ENCODE measurements around the gene OOSP4A. TPM values are rescaled to one million over a fixed set of nuclear protein-coding genes. Genes with fewer than 3 reads are reported as not detected.
A peak's percentile ranks its signal among the peaks of the same experiment; 100 is the strongest.

The OOSP4A gene
- total RNA-seq, result not detected
- not detected for polyA plus RNA-seq

DNA sequence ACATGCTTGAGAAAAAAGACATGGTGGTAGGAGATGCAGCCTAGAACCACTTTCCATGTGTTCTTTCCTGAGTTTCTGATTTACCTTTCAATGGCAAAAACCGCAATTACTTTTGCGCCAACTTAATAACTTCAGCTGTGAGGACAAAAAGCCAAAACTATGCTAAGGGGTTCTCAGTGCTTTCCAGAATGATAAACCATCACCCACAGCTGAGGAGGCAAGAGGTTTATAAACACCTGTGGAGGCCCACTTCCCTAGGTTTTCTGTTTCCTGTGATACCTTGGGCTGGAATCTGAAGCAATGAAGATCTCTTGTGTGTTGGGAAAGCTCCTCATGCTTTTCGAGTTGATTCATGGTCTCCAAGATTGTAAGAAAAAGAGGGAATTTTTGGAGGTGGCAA, at the start of gene OOSP4A:
TSS of gene OOSP4A (plus strand) at position 301 of the 400 bp plus-strand sequence. CDS start at position 301, 0 bp downstream.
- no peak for DNase-seq
- CTCF ChIA-PET (ENCODE audit: partially characterized antibody), result interaction anchor here (1.2 kb wide), 1 partner anchor 23 kb away, joined by 3 read pairs; no protein-coding TSS in a partner anchor
- peaks cover 6 to 8% of the 10 kb centered on the region in 2 donors for H3K27me3 Mint-ChIP-seq

DNA sequence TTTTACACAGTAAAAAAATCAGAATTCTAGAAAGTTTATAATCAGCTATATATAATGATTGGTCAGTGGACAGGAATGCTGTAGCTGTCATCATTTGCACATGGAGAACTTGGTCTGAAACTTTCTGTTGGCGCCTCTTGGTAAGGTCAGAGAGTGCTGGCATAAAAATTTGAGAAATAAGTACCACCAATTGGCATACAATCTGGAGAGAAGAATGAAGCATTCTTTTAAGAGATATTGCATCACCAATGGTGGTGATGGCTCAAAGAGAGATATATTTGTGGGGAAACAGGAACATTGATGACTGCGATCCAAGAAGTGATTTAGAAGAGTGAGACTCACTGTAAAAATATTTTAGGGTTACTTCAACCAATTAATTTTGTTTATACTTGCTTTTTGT, 45.4 kb upstream of the OOSP4A start:
- H3K9me3 ChIP-seq (ENCODE audit: control insufficient read depth in 1 of 2, low read length in 2 of 2), result peaks cover 0 to 6% of the 10 kb centered on the region in 2 donors
- no peaks in the 10 kb centered on the region for H3K4me1 ChIP-seq (ENCODE audit: insufficient read depth, low read length)
- H3K36me3 Mint-ChIP-seq, result peaks cover 10 to 19% of the 10 kb centered on the region in 2 donors
- no peaks in the 10 kb centered on the region for H3K4me1 Mint-ChIP-seq
- H3K27me3 ChIP-seq (ENCODE audit: insufficient read depth, low read length), result no peaks in the 10 kb centered on the region
- no peak overlapping the region for H3K27ac Mint-ChIP-seq
- CTCF ChIA-PET (ENCODE audit: partially characterized antibody), result interaction anchor here (1.1 to 2.8 kb wide), 7 partner anchors 8 to 164 kb away, joined by 3 to 22 read pairs (median 5); partner anchors contain the start of gene STX3
- peaks cover 2 to 3% of the 10 kb centered on the region in 2 donors for H3K27me3 Mint-ChIP-seq
- H3K4me3 Mint-ChIP-seq, result no peak overlapping the region
- no peak for DNase-seq
- H3K4me3 ChIP-seq (ENCODE audit: low read length in 2 of 2), result no peak overlapping the region
- H3K9me3 Mint-ChIP-seq, result peaks cover 7 to 45% (median 30%) of the 10 kb centered on the region in 8 donors
- H3K27ac ChIP-seq (ENCODE audit: low read depth, low read length), result no peak overlapping the region
- no peaks in the 10 kb centered on the region for H3K36me3 ChIP-seq (ENCODE audit: insufficient read depth, low read length)
- POLR2A ChIA-PET (ENCODE audit: partially characterized antibody), result no interaction called here
- intact Hi-C loops (cut with micrococcal nuclease), result loop anchor here (2.0 kb wide), 1 partner anchor 164 kb away; the partner anchor contains the start of gene STX3

More for the DNA sequence above, at the start of gene OOSP4A:
- no peaks in the 10 kb centered on the region for H3K4me1 ChIP-seq (ENCODE audit: insufficient read depth, low read length)
- H3K36me3 Mint-ChIP-seq, result no peaks in the 10 kb centered on the region
- no peaks in the 10 kb centered on the region for H3K36me3 ChIP-seq (ENCODE audit: insufficient read depth, low read length)
- intact Hi-C loops (cut with micrococcal nuclease), result no loop called here
- POLR2A ChIA-PET (ENCODE audit: partially characterized antibody), result no interaction called here
- H3K27ac ChIP-seq (ENCODE audit: low read depth, low read length), result no peak within 1 kb of the TSS
- H3K9me3 Mint-ChIP-seq, result peaks cover 0 to 1% (median 0%) of the 10 kb centered on the region in 8 donors
- H3K4me3 Mint-ChIP-seq, result no peak within 1 kb of the TSS
- H3K4me1 Mint-ChIP-seq, result no peaks in the 10 kb centered on the region
- H3K27me3 ChIP-seq (ENCODE audit: insufficient read depth, low read length), result no peaks in the 10 kb centered on the region
- H3K9me3 ChIP-seq (ENCODE audit: control insufficient read depth in 1 of 2, low read length in 2 of 2), result no peaks in the 10 kb centered on the region
- H3K4me3 ChIP-seq (ENCODE audit: low read length in 2 of 2), result no peak within 1 kb of the TSS
- H3K27ac Mint-ChIP-seq, result no peak within 1 kb of the TSS

DNA sequence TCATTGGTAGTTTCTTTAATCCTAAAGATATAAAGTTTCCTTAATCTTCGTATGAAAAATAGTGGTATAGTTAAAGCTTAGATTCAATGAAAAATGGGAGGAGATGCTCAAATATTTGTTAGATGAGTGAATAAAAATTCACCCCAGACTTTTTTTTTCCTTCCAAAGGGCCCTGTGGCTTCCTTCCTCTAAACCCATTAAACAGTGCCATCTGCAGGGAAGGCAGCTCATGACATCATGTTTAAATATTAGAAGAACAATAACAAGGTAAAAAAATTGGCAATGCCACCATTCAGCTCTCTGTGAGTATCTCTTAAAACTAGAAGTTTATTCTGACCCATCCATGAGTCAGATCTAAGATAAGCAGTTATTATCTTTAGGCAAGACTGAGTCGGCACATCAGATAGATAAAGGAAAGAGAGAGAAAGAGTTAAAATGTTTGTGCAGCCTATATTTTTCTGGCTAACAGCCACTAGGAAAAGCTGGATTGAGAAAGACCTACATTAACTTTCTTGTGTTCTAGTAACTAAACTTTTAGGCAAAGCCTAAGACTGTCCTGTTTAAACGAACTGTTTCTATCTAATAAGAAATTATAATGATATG, 44.7 kb upstream of the OOSP4A start:
- peak in 1 of 5 donors; percentile 4 for DNase-seq
- no peak overlapping the region for H3K4me3 ChIP-seq (ENCODE audit: low read length in 2 of 2)
- peaks cover 1 to 2% of the 10 kb centered on the region in 2 donors for H3K27me3 Mint-ChIP-seq
- no peaks in the 10 kb centered on the region for H3K4me1 Mint-ChIP-seq
- no peak overlapping the region for H3K4me3 Mint-ChIP-seq
- H3K36me3 ChIP-seq (ENCODE audit: insufficient read depth, low read length), result no peaks in the 10 kb centered on the region
- H3K9me3 Mint-ChIP-seq, result peaks cover 7 to 51% (median 34%) of the 10 kb centered on the region in 8 donors
- H3K4me1 ChIP-seq (ENCODE audit: insufficient read depth, low read length), result no peaks in the 10 kb centered on the region
- H3K27me3 ChIP-seq (ENCODE audit: insufficient read depth, low read length), result no peaks in the 10 kb centered on the region
- H3K27ac ChIP-seq (ENCODE audit: low read depth, low read length), result no peak overlapping the region
- intact Hi-C loops (cut with micrococcal nuclease), result loop anchor here (2.0 kb wide), 1 partner anchor 164 kb away; the partner anchor contains the start of gene STX3
- ChIA-PET POLR2A (ENCODE audit: partially characterized antibody) (no interaction called here), CTCF (ENCODE audit: partially characterized antibody) (interaction anchor here (1.1 to 2.8 kb wide), 7 partner anchors 8 to 164 kb away, joined by 3 to 22 read pairs (median 5); partner anchors contain the start of gene STX3)
- H3K27ac Mint-ChIP-seq, result no peak overlapping the region
- peaks cover 0 to 12% of the 10 kb centered on the region in 2 donors for H3K9me3 ChIP-seq (ENCODE audit: control insufficient read depth in 1 of 2, low read length in 2 of 2)
- H3K36me3 Mint-ChIP-seq, result peaks cover 10 to 19% of the 10 kb centered on the region in 2 donors

DNA sequence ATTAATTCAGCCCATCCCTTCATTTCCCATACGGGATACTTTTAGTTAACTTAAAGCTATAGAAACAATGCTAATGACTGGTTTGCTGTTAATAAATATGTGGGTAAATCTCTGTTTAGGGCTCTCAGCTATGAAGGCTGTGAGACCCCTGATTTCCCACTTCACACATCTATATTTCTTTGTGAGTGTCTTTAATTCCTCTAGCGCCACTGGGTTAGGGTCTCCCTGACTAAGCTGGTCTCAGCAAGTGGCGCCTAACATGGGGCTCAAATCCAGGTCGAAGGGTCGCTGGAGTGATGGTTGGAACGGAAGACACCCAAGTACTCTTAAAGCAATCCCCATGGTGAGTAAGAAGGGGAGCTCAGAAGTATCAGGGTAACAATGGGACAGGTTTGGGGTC, 40.0 kb upstream of the OOSP4A start:
- H3K9me3 Mint-ChIP-seq, result peaks cover 13 to 82% (median 65%) of the 10 kb centered on the region in 8 donors

DNA sequence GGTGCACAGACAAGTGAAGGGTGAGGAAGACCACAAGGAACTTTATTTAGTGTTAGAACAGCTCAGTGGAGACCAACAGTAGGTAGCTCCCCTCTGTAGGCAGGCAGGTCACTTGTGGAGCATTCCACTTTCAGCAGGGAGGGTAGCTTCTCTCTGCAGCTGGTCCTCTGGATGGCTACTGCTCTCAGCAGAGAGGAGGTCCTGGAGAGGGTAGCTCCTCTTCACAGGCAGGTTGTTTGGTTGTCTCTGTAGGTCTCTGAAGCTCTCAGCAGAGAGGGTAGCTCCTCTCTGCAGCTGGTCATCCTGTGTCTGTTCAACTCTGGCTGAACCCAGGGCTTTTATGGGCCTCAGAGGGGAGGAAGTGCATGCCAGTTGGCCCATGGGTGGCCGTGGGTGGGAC, 32.1 kb upstream of the OOSP4A start:
- Histone ChIP-seq H3K4me1 (ENCODE audit: insufficient read depth, low read length) (no peaks in the 10 kb centered on the region), H3K9me3 (ENCODE audit: control insufficient read depth in 1 of 2, low read length in 2 of 2) (peaks cover 0 to 5% of the 10 kb centered on the region in 2 donors), H3K27ac (ENCODE audit: low read depth, low read length) (no peak overlapping the region), H3K27me3 (ENCODE audit: insufficient read depth, low read length) (no peaks in the 10 kb centered on the region), H3K36me3 (ENCODE audit: insufficient read depth, low read length) (no peaks in the 10 kb centered on the region), H3K4me3 (ENCODE audit: low read length in 2 of 2) (no peak overlapping the region)
- Mint-ChIP-seq H3K27me3 (peaks cover 1 to 8% of the 10 kb centered on the region in 2 donors), H3K4me1 (no peaks in the 10 kb centered on the region), H3K27ac (no peak overlapping the region), H3K4me3 (no peak overlapping the region), H3K36me3 (peaks cover 0 to 10% of the 10 kb centered on the region in 2 donors), H3K9me3 (peaks cover 4 to 35% (median 25%) of the 10 kb centered on the region in 8 donors)
- no peak for DNase-seq
- ChIA-PET CTCF (ENCODE audit: partially characterized antibody) (no interaction called here), POLR2A (ENCODE audit: partially characterized antibody) (no interaction called here)
- intact Hi-C loops (cut with micrococcal nuclease), result no loop called here

More for the DNA sequence above, 40.0 kb upstream of the OOSP4A start:
- DNase-seq, result no peak
- Histone ChIP-seq H3K27ac (ENCODE audit: low read depth, low read length) (no peak overlapping the region), H3K4me1 (ENCODE audit: insufficient read depth, low read length) (no peaks in the 10 kb centered on the region), H3K9me3 (ENCODE audit: control insufficient read depth in 1 of 2, low read length in 2 of 2) (peaks cover 0 to 12% of the 10 kb centered on the region in 2 donors), H3K36me3 (ENCODE audit: insufficient read depth, low read length) (no peaks in the 10 kb centered on the region), H3K4me3 (ENCODE audit: low read length in 2 of 2) (no peak overlapping the region), H3K27me3 (ENCODE audit: insufficient read depth, low read length) (no peaks in the 10 kb centered on the region)
- Mint-ChIP-seq H3K4me1 (no peaks in the 10 kb centered on the region), H3K27ac (no peak overlapping the region), H3K4me3 (no peak overlapping the region), H3K36me3 (peaks cover 16 to 23% of the 10 kb centered on the region in 2 donors), H3K27me3 (peaks cover 1 to 9% of the 10 kb centered on the region in 2 donors)
- intact Hi-C loops (cut with micrococcal nuclease), result no loop called here
- ChIA-PET CTCF (ENCODE audit: partially characterized antibody) (no interaction called here), POLR2A (ENCODE audit: partially characterized antibody) (no interaction called here)

DNA sequence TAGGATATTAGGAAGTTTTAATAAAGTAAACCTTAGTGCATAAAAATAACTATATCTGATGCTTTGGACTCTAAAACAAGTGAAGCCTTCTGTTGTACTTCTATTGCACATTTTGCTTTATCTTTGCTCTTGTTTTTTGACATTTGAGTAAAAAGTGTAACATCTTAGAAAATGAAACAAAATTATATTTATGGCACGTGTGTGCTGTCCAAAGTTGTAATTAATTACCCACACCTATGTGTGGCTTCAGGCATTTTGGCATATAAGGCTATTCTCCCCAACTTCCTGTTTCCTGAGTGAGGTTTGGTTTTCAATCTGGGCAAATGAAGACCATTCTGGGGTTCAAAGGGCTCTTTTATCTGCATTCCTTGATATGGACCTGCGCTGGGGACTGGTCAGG, 25.7 kb upstream of the OOSP4A start, which contains the start of gene OOSP1:
TSS of gene OOSP1 (plus strand) at position 301 of the 400 bp plus-strand sequence. CDS start at position 324, 23 bp downstream.
- POLR2A ChIA-PET (ENCODE audit: partially characterized antibody), result no interaction called here
- no peaks in the 10 kb centered on the region for H3K36me3 ChIP-seq (ENCODE audit: insufficient read depth, low read length)
- Mint-ChIP-seq H3K4me3 (no peak within 1 kb of the TSS), H3K9me3 (peaks cover 0 to 3% (median 0%) of the 10 kb centered on the region in 8 donors), H3K27ac (no peak within 1 kb of the TSS), H3K27me3 (peaks cover 3 to 19% of the 10 kb centered on the region in 2 donors), H3K4me1 (no peaks in the 10 kb centered on the region), H3K36me3 (no peaks in the 10 kb centered on the region)
- intact Hi-C loops (cut with micrococcal nuclease), result no loop called here
- CTCF ChIA-PET (ENCODE audit: partially characterized antibody), result no interaction called here
- H3K27me3 ChIP-seq (ENCODE audit: insufficient read depth, low read length), result no peaks in the 10 kb centered on the region
- no peak within 1 kb of the TSS for H3K27ac ChIP-seq (ENCODE audit: low read depth, low read length)
- H3K4me1 ChIP-seq (ENCODE audit: insufficient read depth, low read length), result no peaks in the 10 kb centered on the region
- no peaks in the 10 kb centered on the region for H3K9me3 ChIP-seq (ENCODE audit: control insufficient read depth in 1 of 2, low read length in 2 of 2)
- no peak for DNase-seq
- H3K4me3 ChIP-seq (ENCODE audit: low read length in 2 of 2), result no peak within 1 kb of the TSS

DNA sequence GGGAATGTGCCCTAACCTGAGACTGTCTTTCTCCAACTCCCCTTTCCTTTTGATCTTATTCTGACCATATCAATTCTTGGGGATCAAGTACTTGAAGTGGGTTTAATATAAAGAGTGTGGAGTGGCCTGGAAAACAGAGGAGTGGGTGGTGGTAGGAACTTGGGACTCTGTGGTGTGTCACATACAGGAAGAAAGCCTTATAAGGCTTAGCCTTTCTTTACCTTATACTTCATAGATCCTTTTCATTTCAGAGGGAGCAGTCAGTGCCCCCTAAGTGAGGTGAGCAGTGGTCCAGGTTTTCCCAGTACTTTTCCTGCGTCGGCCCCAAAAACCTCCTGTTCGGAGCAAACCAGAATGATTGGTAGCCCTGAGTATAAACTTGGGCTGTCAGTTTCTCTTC, 25.1 kb upstream of the OOSP4A start:
- no peak overlapping the region for H3K4me3 Mint-ChIP-seq
- intact Hi-C loops (cut with micrococcal nuclease), result no loop called here
- no peak overlapping the region for H3K4me3 ChIP-seq (ENCODE audit: low read length in 2 of 2)
- H3K9me3 ChIP-seq (ENCODE audit: control insufficient read depth in 1 of 2, low read length in 2 of 2), result no peaks in the 10 kb centered on the region
- no peaks in the 10 kb centered on the region for H3K27me3 ChIP-seq (ENCODE audit: insufficient read depth, low read length)
- H3K36me3 Mint-ChIP-seq, result no peaks in the 10 kb centered on the region
- H3K4me1 Mint-ChIP-seq, result no peaks in the 10 kb centered on the region
- DNase-seq, result no peak
- peaks cover 0 to 2% (median 0%) of the 10 kb centered on the region in 8 donors for H3K9me3 Mint-ChIP-seq
- H3K36me3 ChIP-seq (ENCODE audit: insufficient read depth, low read length), result no peaks in the 10 kb centered on the region
- peaks cover 3 to 21% of the 10 kb centered on the region in 2 donors for H3K27me3 Mint-ChIP-seq
- no peaks in the 10 kb centered on the region for H3K4me1 ChIP-seq (ENCODE audit: insufficient read depth, low read length)
- CTCF ChIA-PET (ENCODE audit: partially characterized antibody), result no interaction called here
- POLR2A ChIA-PET (ENCODE audit: partially characterized antibody), result no interaction called here
- no peak overlapping the region for H3K27ac ChIP-seq (ENCODE audit: low read depth, low read length)
- H3K27ac Mint-ChIP-seq, result no peak overlapping the region

All from CD4-positive, alpha-beta memory T cell (primary cell).